Activated T-cell treated with anti-CD3 and anti-CD28 coated beads for 1 hour (primary cell): ENCODE measurements around the gene SETD1A.

ENCODE experiments used
- DNase-seq: peaks from one replicate; pipeline ENCODE4 v3.0.0-alpha.2; 2020; ENCODE audit warnings: low read depth

SETD1A gene

GRCh38 chr16:30953511-30954124 lies 3.9 kb upstream of the SETD1A start:
- DNase-seq: peak; percentile 46

- DNase-seq: no peak
Measured at GRCh38 chr16:30954993-30955392, 2.6 kb upstream of the SETD1A start.

DNA sequence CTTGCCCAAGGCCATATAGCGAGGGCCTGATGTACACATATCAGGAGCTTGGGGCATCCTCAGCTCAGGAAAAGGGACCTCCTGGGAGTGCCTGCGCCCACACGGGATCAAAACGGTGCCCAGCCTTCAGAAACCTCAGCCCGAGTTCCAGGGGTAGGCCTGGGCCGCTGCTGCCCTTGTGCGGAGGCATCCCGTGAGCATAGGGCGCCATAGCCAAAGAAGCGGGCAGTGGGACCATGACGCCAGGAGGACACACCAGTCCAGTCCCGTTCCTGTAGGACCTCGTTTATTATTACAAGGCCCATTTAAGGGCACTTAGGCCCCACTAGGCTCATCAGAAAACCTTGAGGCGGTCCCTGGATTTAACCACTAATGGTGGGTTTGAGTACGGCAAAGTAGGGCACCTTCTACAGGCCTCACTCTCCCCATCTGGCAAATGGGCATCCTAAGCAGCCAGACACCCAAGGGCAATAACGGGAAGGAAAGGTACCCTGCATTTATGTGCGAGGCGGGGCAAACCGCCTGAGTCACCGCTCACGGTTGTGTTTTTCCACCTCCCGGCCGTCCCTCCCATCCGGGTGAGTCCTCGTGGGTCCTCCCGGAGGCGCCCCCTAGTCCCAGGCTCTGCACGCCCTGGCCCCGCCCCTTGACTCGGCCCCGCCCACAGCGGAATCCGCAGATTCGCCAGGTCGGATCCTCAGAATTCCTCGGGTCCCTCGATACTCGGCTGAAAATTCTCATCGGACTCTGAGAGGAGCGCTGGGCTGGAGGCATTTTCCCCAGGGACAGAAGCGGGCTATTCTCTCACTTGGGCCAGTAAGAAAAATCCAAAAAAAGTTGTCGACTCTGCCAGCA lies 726 bp upstream of the SETD1A start:
- peak; percentile 85 for DNase-seq

- DNase-seq: no peak
Measured at GRCh38 chr16:30958175-30959079, 873 bp downstream of the SETD1A start.

- no peak for DNase-seq
Measured at GRCh38 chr16:30961384-30961783, 3.8 kb downstream of the SETD1A start.

DNA sequence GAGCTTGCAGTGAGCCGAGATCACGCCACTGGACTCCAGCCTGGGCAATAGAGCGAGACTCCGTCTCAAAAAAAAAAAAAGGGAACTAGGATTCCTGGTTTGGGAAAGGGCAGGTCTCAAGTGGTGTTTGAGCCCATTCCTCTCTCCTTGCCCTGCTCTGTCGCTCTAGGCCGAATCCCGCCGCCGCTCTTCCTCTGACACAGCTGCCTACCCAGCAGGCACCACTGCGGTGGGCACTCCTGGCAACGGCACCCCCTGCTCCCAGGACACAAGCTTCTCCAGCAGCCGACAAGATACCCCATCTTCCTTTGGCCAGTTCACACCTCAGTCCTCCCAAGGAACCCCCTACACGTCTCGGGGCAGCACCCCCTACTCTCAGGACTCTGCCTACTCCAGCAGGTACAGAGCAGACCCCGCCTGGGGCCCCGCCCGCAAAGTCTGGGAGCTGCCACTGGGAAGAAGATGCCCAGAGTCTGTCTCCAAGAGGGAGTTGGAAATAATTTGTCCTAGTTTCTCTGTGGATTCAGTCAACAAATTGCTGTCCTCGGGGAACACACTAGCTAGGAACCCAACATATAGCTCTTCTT lies 6.5 kb downstream of the SETD1A start:
- no peak for DNase-seq

- DNase-seq: no peak
Measured at GRCh38 chr16:30964574-30965226, 7.1 kb downstream of the SETD1A start.

- no peak for DNase-seq
Measured at GRCh38 chr16:30965436-30965835, 7.9 kb downstream of the SETD1A start.

GRCh38 chr16:30966033-30966619 lies 8.6 kb downstream of the SETD1A start:
- no peak for DNase-seq

DNA sequence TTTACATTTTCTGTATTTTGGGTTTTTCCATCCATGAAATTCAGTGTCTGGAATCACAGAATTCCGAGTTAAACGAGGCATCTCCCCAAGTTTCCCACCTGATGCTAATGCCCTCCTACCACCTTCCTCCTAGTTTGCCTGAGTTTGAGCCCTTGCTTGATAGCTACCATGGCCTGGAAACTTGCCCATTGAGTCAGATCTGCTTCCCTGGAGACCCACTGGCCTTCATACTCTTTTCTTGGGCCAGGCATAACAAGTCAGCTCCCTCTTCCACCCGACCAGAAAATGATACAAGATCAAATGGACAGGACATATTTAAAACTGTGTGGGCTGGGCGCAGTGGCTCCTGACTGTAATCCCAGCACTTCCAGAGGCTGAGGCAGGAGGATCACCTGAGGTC lies 10.2 kb downstream of the SETD1A start:
- no peak for DNase-seq

GRCh38 chr16:30969246-30969842 lies 11.8 kb downstream of the SETD1A start:
- DNase-seq: no peak

- DNase-seq: no peak
Measured at GRCh38 chr16:30971298-30971697, 13.7 kb downstream of the SETD1A start.

GRCh38 chr16:30972872-30973271 lies 15.3 kb downstream of the SETD1A start:
- DNase-seq: no peak

- DNase-seq: no peak
Measured at GRCh38 chr16:30974348-30974747, 16.8 kb downstream of the SETD1A start.

DNA sequence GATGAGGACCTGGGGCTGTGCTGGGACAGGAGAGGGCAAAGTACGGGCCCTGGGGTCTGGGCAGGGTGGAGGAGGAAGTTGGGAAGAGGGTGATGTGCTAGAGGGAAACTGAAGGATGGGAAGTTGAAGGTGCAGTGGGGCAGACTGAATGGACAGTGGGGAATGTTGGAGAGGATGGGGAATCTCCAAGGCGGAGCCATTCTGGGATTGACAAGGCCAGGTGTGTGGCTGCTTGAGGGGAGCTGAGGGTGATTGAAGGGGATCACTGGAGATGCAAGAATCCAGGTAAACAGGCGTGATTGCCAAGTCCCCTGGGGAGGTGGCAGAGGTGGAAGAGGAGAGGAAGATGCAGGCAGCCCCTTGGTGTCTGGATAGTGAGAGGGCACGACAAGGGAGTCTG lies 18.9 kb downstream of the SETD1A start:
- no peak for DNase-seq

DNA sequence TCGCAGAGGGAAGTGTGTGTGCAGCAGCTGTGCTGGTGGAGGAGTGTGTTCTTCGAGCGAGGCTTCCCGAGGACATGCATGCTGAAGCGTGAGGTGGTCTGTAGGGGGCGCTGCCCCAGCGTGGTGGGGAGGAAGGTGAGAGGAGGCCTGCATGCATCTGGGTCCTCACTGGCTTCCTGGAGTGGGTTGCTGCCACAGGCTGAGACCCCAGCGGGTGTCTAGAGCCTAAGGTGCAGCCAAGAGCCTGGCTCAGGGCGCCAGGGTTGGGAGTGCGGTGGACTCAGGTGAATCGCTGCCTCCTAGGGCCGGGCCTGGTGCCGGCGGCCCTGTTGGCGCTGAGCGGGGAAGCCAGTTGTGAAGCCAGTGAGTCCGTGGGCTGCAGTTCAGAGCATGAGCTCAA lies 19.9 kb downstream of the SETD1A start:
- no peak for DNase-seq

DNA sequence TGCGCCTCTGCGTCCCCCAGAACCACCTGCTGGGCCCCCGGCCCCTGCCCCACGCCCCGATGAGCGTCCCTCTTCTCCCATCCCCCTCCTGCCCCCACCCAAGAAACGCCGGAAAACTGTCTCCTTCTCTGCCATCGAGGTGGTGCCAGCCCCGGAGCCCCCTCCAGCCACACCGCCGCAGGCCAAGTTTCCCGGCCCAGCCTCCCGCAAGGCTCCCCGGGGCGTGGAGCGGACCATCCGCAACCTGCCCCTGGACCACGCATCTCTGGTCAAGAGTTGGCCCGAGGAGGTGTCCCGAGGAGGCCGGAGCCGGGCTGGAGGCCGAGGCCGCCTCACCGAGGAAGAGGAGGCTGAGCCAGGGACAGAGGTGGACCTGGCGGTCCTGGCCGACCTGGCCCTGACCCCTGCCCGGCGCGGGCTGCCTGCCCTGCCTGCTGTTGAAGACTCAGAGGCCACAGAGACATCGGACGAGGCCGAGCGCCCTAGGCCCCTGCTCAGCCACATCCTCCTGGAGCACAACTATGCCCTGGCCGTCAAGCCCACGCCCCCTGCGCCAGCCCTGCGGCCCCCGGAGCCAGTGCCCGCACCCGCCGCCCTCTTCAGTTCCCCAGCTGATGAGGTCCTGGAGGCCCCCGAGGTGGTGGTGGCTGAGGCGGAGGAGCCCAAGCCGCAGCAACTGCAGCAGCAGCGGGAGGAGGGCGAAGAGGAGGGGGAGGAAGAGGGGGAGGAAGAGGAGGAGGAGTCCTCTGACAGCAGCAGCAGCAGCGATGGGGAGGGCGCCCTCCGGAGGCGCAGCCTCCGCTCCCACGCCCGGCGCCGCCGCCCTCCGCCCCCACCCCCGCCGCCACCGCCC lies 21.8 kb downstream of the SETD1A start:
- no peak for DNase-seq

- no peak for DNase-seq
Measured at GRCh38 chr16:30980023-30980371, 22.4 kb downstream of the SETD1A start.

DNA sequence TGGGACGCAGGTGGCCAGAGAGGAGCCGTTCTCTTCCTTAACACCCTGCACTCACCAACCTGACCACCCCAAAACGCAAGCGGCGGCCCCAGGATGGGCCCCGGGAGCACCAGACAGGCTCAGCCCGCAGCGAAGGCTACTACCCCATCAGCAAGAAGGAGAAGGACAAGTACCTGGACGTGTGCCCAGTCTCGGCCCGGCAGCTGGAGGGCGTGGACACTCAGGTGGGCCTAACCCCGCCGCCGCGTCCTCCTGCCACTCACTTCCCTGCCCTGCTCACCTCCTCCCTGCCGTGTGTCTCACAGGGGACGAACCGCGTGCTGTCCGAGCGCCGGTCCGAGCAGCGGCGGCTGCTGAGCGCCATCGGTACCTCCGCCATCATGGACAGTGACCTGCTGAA lies 22.9 kb downstream of the SETD1A start:
- no peak for DNase-seq

DNA sequence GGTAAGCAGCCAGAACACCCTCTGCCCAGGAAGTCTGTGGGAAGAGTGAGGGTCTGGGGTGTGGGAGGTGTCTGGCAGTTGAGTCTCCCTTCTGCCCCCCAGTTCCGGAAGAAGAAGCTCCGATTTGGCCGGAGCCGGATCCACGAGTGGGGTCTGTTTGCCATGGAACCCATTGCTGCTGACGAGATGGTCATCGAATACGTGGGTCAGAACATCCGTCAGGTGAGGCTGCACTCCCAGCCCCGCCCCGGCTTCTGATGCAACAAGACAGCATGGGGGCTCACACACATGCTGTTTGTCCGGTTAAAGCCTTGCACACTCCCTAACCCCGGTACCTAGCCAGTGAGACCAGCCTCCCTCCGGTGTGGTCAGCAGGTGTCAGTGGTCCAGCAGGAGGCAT lies 23.4 kb downstream of the SETD1A start:
- no peak for DNase-seq
